ENCODE data around the gene DALRD3.

DALRD3 gene

GRCh38 chr3:49007068-49007770 lies 11.2 kb downstream of the DALRD3 start, which contains the start of gene WDR6 (continued):
- TF ChIP-seq ZNF449 (tag by site-specific recombination; IDR thresholded peaks at IDR 0.05) (no peak), ZNF174 (tag by site-specific recombination; IDR thresholded peaks at IDR 0.05) (no peak), ZNF518A (tag by site-specific recombination; conservative IDR thresholded peaks at IDR 0.05; ENCODE audit: low read depth) (0 out of 2 replicates have a peak, but pooled peaks have one; percentile 16), ZSCAN23 (tag by site-specific recombination; IDR thresholded peaks at IDR 0.05) (no peak; the same call in 1 of the 2 replicates), ATF2 (tag by site-specific recombination; IDR thresholded peaks at IDR 0.05; ENCODE audit: low read depth) (no peak), ZNF341 (tag by site-specific recombination; IDR thresholded peaks at IDR 0.05; ENCODE audit: low read depth) (peak; percentile 29; the same call in 1 of the 2 replicates), ZNF10 (tag by site-specific recombination; IDR thresholded peaks at IDR 0.05) (no peak), ZNF266 (tag by site-specific recombination; IDR thresholded peaks at IDR 0.05; ENCODE audit: low read depth) (no peak), EGR2 (tag by site-specific recombination; IDR thresholded peaks at IDR 0.05; ENCODE audit: low read depth) (no peak), ZNF280C (tag by site-specific recombination; IDR thresholded peaks at IDR 0.05) (no peak), ZNF311 (tag by site-specific recombination; IDR thresholded peaks at IDR 0.05; ENCODE audit: borderline replicate concordance) (no peak), ZNF433 (tag by site-specific recombination; IDR thresholded peaks at IDR 0.05; ENCODE audit: low read depth) (no peak), ZNF19 (tag by site-specific recombination; IDR thresholded peaks at IDR 0.05; ENCODE audit: low read depth) (no peak), KLF1 (tag by site-specific recombination; IDR thresholded peaks at IDR 0.05) (no peak), BCL11A (tag by site-specific recombination; IDR thresholded peaks at IDR 0.05; ENCODE audit: low read depth) (no peak), ZNF202 (tag by site-specific recombination; IDR thresholded peaks at IDR 0.05; ENCODE audit: borderline replicate concordance) (no peak), ZNF223 (tag by site-specific recombination; IDR thresholded peaks at IDR 0.05) (no peak), RBAK (tag by site-specific recombination; IDR thresholded peaks at IDR 0.05) (no peak), ZNF221 (tag by site-specific recombination; IDR thresholded peaks at IDR 0.05; ENCODE audit: borderline replicate concordance) (no peak), ZFP69B (tag by site-specific recombination; IDR thresholded peaks at IDR 0.05) (peak; percentile 28; the same call in 1 of the 2 replicates), MYNN (tag by site-specific recombination; IDR thresholded peaks at IDR 0.05; ENCODE audit: borderline replicate concordance) (no peak), ZNF692 (tag by site-specific recombination; IDR thresholded peaks at IDR 0.05) (peak; percentile 41; the same call in 1 of the 2 replicates), ZNF132 (tag by site-specific recombination; IDR thresholded peaks at IDR 0.05; ENCODE audit: borderline replicate concordance) (no peak), ZNF335 (tag by site-specific recombination; conservative IDR thresholded peaks at IDR 0.05) (peak; percentile 77), ZNF18 (tag by site-specific recombination; IDR thresholded peaks at IDR 0.05) (no peak), ZNF571 (tag by site-specific recombination; IDR thresholded peaks at IDR 0.05) (no peak)

Data from HEK293 (cell line).